VCaP (cell line): ENCODE data around the gene SLC29A1.
A peak's percentile ranks its signal among the peaks of the same experiment; 100 is the strongest.

ENCODE experiments used
- H3K27ac ChIP-seq: fragments of 450-650 bp; 2 replicates; pipeline ENCODE4 v1.5.1; 2017
- TF ChIP-seq, protein P1 (sequence below): fragments of 450-650 bp; conservative IDR thresholded peaks from 2 replicates; pipeline ENCODE4 v1.5.1; 2017; ENCODE audit warnings: mild to moderate bottlenecking, moderate library complexity

Gene SLC29A1

DNA sequence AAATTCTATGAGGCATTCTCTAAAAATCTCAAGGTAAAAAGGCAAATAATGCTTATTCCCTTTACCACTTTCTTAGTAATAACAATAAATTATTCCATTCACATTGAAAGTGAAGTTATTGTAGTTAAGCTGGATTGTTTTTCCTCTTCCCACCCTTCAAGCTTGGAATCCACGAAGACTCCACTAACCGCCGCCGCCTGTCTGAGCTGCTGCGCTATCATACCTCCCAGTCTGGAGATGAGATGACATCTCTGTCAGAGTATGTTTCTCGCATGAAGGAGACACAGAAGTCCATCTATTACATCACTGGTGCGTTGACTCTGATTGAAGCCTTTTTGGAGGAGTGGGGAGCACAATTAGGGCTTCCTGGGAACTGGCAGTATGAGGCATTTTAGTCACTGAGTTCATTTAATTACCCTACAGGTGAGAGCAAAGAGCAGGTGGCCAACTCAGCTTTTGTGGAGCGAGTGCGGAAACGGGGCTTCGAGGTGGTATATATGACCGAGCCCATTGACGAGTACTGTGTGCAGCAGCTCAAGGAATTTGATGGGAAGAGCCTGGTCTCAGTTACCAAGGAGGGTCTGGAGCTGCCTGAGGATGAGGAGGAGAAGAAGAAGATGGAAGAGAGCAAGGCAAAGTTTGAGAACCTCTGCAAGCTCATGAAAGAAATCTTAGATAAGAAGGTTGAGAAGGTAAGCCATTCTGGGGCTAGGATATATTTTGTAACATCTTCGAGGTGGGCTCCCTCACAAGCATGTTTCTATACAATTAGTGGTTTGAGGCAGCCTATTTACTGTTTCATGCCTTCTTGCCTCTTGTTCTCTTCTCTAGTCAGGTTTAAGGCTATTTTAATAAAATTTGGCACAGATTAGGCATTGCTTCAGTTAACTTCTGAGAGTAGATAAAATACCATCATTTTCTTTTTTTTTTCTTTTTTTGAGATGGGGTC is 28.5 kb downstream of the SLC29A1 start:
- TF ChIP-seq, protein P1, sequence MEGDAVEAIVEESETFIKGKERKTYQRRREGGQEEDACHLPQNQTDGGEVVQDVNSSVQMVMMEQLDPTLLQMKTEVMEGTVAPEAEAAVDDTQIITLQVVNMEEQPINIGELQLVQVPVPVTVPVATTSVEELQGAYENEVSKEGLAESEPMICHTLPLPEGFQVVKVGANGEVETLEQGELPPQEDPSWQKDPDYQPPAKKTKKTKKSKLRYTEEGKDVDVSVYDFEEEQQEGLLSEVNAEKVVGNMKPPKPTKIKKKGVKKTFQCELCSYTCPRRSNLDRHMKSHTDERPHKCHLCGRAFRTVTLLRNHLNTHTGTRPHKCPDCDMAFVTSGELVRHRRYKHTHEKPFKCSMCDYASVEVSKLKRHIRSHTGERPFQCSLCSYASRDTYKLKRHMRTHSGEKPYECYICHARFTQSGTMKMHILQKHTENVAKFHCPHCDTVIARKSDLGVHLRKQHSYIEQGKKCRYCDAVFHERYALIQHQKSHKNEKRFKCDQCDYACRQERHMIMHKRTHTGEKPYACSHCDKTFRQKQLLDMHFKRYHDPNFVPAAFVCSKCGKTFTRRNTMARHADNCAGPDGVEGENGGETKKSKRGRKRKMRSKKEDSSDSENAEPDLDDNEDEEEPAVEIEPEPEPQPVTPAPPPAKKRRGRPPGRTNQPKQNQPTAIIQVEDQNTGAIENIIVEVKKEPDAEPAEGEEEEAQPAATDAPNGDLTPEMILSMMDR: no peak
- peak overlapping the region; percentile 32 for H3K27ac ChIP-seq

- H3K27ac ChIP-seq: peak overlapping the region; percentile 32; the same call in 1 of the 2 replicates
- TF ChIP-seq, protein P1: peak; percentile 82
These were observed 30.1 kb downstream of the SLC29A1 start for GRCh38 chr6:44253307-44254101.

DNA sequence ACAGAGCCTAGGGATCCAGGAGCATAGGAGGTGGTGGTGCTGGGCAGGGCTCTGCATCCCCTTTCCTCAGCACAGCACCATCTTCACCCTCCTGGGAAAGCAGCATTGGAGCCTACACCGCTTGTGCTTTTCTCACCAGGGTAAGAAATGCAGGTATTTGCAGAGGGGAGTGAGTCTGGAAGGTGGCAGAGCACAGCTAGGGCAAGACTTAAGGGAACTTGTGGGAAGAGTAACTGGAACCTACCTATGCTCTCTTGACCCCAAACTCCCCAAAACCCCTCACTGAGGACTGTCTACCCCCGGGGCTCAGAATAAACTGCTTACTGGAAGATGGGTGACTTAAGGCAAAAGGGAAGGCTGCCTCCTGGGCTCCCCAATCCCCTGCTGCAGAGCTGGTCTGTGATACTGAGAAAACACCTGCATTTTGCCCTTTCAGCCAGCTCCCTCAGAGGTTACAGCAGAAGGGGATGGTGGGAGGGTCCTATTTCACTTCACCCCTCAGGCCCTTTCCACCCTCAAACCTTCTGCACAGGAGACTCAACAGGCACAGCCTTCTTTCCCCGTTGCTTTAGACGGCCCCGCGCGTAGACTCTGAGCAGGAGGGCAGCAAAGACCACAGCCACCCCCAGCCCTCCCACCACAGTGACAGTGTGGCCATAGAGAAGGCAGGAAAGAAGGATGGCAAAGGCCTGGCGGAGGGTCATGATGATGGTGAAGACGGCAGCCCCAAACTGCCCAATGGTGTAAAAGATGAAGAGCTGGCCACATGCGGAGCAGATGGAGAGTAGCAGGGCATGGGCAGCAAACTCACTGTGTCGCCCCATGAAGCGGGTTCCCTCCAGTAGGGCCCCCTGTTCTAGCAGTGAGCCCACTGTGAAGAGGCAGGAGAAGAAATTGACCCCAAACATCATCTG is 31.1 kb downstream of the SLC29A1 start:
- peak overlapping the region; percentile 13; the same call in 1 of the 2 replicates for H3K27ac ChIP-seq
- TF ChIP-seq, protein P1: no peak

DNA sequence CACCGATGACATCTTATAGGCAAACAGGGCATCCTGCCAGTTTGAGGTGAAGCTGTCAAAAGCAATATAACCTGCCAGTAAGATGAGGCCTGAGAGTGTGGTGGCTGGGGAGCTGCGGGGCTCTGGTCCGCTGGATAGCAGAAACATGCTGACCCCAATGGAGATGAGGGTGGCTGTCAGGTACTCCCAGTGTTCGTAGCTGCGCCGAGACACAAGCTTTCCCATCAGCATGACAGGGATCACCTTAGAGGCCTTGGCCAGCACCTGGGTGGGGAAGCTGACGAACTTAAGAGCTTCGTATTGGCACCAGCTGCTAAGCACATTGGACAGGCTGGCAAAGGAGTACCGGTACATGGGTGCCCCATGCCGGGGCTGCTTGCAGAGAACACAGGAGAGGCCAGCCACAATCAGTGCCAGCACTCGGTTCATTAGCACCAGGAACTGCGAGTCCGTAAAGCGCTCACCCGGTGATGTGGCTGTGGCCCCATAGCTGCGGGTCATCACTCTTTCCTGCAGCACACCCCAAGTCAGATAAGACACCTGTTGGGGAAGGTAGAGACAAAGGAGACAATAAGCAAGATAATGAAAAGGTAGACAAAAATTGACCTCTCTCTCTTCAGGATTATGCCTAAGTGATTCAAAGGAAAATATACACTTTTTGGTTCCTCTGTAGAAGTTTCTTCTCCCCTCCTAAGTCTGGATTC is 31.9 kb downstream of the SLC29A1 start:
- H3K27ac ChIP-seq: peak overlapping the region; percentile 95
- TF ChIP-seq, protein P1: no peak

- peak overlapping the region; percentile 95 for H3K27ac ChIP-seq
- TF ChIP-seq, protein P1: no peak
These were observed 32.7 kb downstream of the SLC29A1 start for GRCh38 chr6:44255871-44256774.

GRCh38 chr6:44256775-44257024 is 33.3 kb downstream of the SLC29A1 start:
- TF ChIP-seq, protein P1: no peak
- peak overlapping the region; percentile 95 for H3K27ac ChIP-seq
